Mesothelial cell of epicardium (in vitro differentiated cells): ENCODE results near the gene KIF21B. TPM values are rescaled to one million over a fixed set of nuclear protein-coding genes. Genes with fewer than 3 reads are reported as not detected.
A peak's percentile ranks its signal among the peaks of the same experiment; 100 is the strongest.

Experiments
- DNase-seq, 2 experiments: peaks; one replicate each; pipeline ENCODE4 v3.0.0; 2021; ENCODE audit warnings: low spot score in 2 of 2; ENCODE audit not compliant: unreplicated experiment in 2 of 2
- H3K27ac Mint-ChIP-seq: 2 replicates; pipeline ENCODE4 v1.8.0; 2021; ENCODE audit warnings: mixed read lengths
- H3K27me3 Mint-ChIP-seq: 2 replicates; pipeline ENCODE4 v1.8.0; 2021; ENCODE audit warnings: low read depth, mixed read lengths
- H3K36me3 Mint-ChIP-seq: 2 replicates; pipeline ENCODE4 v1.8.0; 2021; ENCODE audit warnings: mixed read lengths
- H3K4me1 Mint-ChIP-seq: 2 replicates; pipeline ENCODE4 v1.8.0; 2021; ENCODE audit warnings: mixed read lengths
- H3K4me3 Mint-ChIP-seq: 2 replicates; pipeline ENCODE4 v1.8.0; 2021; ENCODE audit warnings: mild to moderate bottlenecking, moderate library complexity, mixed read lengths
- H3K9me3 Mint-ChIP-seq: 2 replicates; pipeline ENCODE4 v1.8.0; 2021; ENCODE audit warnings: mixed read lengths
- CTCF ChIP-seq: fragments of 200-600 bp; sonication (generic); IDR thresholded peaks from one replicate; pipeline ENCODE4 v1.5.0; 2021; ENCODE audit warnings: antibody characterized with exemption; ENCODE audit not compliant: unreplicated experiment
- total RNA-seq: library from RNA; stranded (reverse); gene quantifications from 3 replicates; pipeline ENCODE4 v1.2.1, GENCODE V29; 2021

The KIF21B gene
- total RNA-seq, 1 donor from 2014 or later = 7.0 TPM

GRCh38 chr1:201026836-201027235, 3.3 kb upstream of the KIF21B start:
- DNase-seq = no peak
- Mint-ChIP-seq H3K36me3 (no peaks in the 10 kb centered on the region), H3K27ac (peak overlapping the region; percentile 60), H3K4me1 (peaks cover 29% of the 10 kb centered on the region), H3K27me3 (peaks cover 27% of the 10 kb centered on the region), H3K4me3 (no peak overlapping the region), H3K9me3 (no peaks in the 10 kb centered on the region)
- no peak for TF ChIP-seq CTCF

GRCh38 chr1:201026234-201026633, 2.7 kb upstream of the KIF21B start:
- peaks cover 32% of the 10 kb centered on the region for H3K27me3 Mint-ChIP-seq
- H3K27ac Mint-ChIP-seq = no peak overlapping the region
- no peaks in the 10 kb centered on the region for H3K36me3 Mint-ChIP-seq
- no peak overlapping the region for H3K4me3 Mint-ChIP-seq
- no peaks in the 10 kb centered on the region for H3K9me3 Mint-ChIP-seq
- H3K4me1 Mint-ChIP-seq = peaks cover 32% of the 10 kb centered on the region
- DNase-seq = no peak
- TF ChIP-seq CTCF = no peak

DNA sequence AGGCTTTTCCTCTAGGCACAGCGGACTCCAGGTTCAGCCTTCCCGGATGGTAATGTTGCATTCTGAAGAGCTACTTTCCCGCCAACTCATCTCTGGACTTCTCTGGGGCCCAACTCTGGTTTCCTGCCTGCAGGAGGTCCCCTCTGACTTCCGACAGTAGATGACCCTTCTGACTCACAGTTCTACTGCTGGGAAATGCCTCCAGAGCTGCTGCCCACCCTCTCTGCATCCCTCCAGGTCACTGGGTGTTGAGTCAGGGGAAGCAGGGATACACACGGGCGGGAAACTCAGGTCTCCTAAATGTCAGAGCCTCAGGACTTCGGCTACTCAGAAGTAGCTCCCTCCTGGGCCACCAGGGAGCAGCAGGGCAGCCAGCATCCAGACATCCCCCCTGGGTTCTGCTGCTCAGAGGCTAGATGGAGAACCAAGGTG, 2.1 kb upstream of the KIF21B start:
- no peak overlapping the region for H3K4me3 Mint-ChIP-seq

DNA sequence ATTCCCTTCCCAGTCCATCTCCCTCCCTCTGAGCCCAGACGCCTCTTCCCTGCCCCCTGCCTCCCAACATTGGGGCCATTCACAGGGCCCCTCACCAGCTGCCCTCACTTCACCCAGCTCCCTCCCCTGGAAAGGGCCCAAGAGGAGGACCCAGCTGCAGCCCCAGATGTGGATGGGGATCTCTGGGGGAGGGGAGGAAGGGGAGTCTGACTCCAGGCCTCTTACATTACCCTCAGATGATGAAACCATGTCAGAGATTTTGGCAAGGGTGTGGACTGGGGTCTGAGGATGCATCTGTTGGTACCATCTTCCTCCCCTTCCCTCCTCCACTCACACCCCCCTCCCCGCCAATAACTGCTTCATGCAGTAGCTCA, 1.1 kb upstream of the KIF21B start:
- Mint-ChIP-seq H3K4me1 (peaks cover 44% of the 10 kb centered on the region), H3K9me3 (no peaks in the 10 kb centered on the region), H3K36me3 (no peaks in the 10 kb centered on the region), H3K27ac (no peak overlapping the region), H3K4me3 (no peak overlapping the region), H3K27me3 (peaks cover 32% of the 10 kb centered on the region)
- TF ChIP-seq CTCF = no peak
- no peak for DNase-seq

More for the DNA sequence above, 2.1 kb upstream of the KIF21B start:
- TF ChIP-seq CTCF = no peak
- no peak for DNase-seq
- Mint-ChIP-seq H3K27me3 (peaks cover 34% of the 10 kb centered on the region), H3K9me3 (no peaks in the 10 kb centered on the region), H3K4me1 (peaks cover 36% of the 10 kb centered on the region), H3K36me3 (no peaks in the 10 kb centered on the region), H3K27ac (no peak overlapping the region)

- no peaks in the 10 kb centered on the region for H3K36me3 Mint-ChIP-seq
- H3K27me3 Mint-ChIP-seq = peaks cover 32% of the 10 kb centered on the region
- peaks cover 49% of the 10 kb centered on the region for H3K4me1 Mint-ChIP-seq
- H3K4me3 Mint-ChIP-seq = peak overlapping the region; percentile 44
- DNase-seq = no peak
- no peak for TF ChIP-seq CTCF
- H3K27ac Mint-ChIP-seq = no peak overlapping the region
- H3K9me3 Mint-ChIP-seq = no peaks in the 10 kb centered on the region
Measured at GRCh38 chr1:201023920-201024624, 558 bp upstream of the KIF21B start.
